Activated T-helper 2 cell treated with anti-CD3 and anti-CD28 coated beads, Interferon-gamma antibody, Interleukin-2, Interleukin-4, amounts not matched to agents 10 μg/mL and 5 μg/mL and 100 μg/mL, durations not matched to agents 14 hours and 24 hours and 36 hours (primary cell): ENCODE measurements around the gene RBAK. TPM values are rescaled to one million over a fixed set of nuclear protein-coding genes. Genes with fewer than 3 reads are reported as not detected.
"Not testable (repeated sequence)": the region's sequence is repeated elsewhere in the genome, so short reads cannot be mapped to it uniquely, and the experiment has no call there.

ENCODE experiments used
- DNase-seq: peaks from one replicate; pipeline ENCODE4 v3.0.0; 2021; ENCODE audit warnings: low spot score
- H3K27ac Mint-ChIP-seq: one replicate; pipeline ENCODE4 v1.8.0; 2021; ENCODE audit warnings: mixed read lengths
- H3K27me3 Mint-ChIP-seq: one replicate; pipeline ENCODE4 v1.8.0; 2021; ENCODE audit warnings: low read depth, mixed read lengths
- H3K36me3 Mint-ChIP-seq: one replicate; pipeline ENCODE4 v1.8.0; 2021; ENCODE audit warnings: low read depth, mixed read lengths
- H3K4me1 Mint-ChIP-seq: one replicate; pipeline ENCODE4 v1.8.0; 2021; ENCODE audit warnings: low read depth, mixed read lengths
- H3K4me3 Mint-ChIP-seq: one replicate; pipeline ENCODE4 v1.8.0; 2021; ENCODE audit warnings: low read depth, mild to moderate bottlenecking, moderate library complexity, mixed read lengths
- H3K9me3 Mint-ChIP-seq: one replicate; pipeline ENCODE4 v1.8.0; 2021; ENCODE audit warnings: mixed read lengths
- intact Hi-C: fragments of 100-400 bp; cut with micrococcal nuclease; formaldehyde crosslinking; loops from one replicate; pipeline ENCODE4 v1.15.1; 2023
- total RNA-seq: library from RNA; stranded (reverse); gene quantifications from 2 replicates; pipeline ENCODE4 v1.2.3, GENCODE V29; 2022

Gene RBAK
- total RNA-seq = 14.1 and 15.4 TPM in 2 replicates

DNA sequence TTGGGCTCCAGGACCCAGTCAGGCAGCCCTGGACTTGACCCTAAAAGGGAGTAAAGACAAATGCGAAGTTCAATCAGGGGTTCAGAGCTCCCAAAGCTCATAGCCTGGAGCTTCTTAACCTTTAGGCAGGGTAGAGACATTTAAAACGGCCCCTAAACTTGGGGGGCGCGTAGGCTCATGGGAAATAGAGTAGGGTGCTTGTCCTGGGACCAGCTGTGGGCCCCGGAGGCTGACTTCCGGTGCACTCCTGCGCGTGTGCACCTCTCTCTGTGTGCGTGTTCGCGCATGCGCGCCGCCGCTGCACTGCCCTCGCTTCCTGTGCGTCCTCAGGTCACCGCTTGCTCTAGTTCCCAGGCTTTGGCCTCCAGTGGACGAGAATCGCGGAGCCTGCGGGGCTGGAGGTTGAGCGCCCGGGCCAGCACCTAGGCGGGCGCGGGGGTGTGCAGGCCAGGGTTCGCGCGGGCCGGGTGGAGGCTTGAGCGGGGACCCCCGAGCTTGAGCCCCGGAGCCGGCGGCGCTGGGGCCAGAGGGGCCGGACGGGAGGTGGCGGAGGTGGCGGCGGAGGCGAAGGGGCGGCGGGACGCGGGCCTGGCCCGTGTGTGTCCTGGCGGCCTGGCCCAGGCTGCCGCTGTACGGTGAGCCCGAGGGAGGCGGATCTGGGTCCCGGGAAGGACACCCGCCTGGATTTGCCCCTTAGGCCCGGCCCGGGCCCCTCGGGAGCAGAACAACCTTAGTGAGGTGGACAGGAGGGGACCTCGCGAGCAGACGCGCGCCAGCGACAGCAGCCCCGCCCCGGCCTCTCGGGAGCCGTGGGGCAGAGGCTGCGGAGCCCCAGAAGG, at the start of gene RBAK:
Gene RBAK (plus strand): TSS at position 303 of the 839 bp plus-strand sequence. CDS start 2,217 bp downstream, outside the sequence.
- peak; percentile 88 for DNase-seq
- H3K4me1 Mint-ChIP-seq = peaks cover 20% of the 10 kb centered on the region
- peaks cover 18% of the 10 kb centered on the region for H3K9me3 Mint-ChIP-seq
- H3K27me3 Mint-ChIP-seq = no peaks in the 10 kb centered on the region
- intact Hi-C loops = loop anchor here (5.0 to 10.0 kb wide), 2 partner anchors 73 to 149 kb away; partner anchors contain the start of gene WIPI2
- peak within 1 kb of the TSS; percentile 95 for H3K4me3 Mint-ChIP-seq
- H3K27ac Mint-ChIP-seq = peak within 1 kb of the TSS; percentile 86
- peaks cover 62% of the 10 kb centered on the region for H3K36me3 Mint-ChIP-seq

DNA sequence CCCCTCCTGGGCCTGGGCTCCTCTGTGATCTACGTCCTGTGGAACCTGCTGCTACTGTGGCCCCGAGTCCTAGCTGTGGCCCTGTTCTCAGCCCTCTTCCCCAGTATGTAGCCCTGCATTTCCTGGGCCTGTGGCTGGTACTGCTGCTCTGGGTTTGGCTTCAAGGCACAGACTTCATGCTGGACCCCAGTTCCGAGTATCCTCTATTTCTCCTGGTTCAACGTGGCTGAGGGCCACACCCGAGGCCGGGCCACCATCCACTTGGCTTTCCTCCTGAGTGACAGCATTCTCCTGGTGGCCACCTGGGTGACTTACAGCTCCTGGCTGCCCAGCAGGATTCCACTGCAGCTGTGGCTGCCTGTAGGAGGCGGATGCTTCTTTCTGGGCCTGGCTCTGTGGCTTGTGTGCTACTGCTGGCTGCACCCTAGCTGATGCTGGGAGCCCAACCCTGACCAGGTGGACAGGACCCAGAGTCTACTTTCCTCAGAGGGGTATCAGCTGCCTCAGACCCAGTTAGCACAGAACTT, 48.9 kb upstream of the RBAK start:
- Mint-ChIP-seq H3K27ac (no peak overlapping the region), H3K27me3 (no peaks in the 10 kb centered on the region), H3K4me1 (peaks cover 5% of the 10 kb centered on the region), H3K4me3 (no peak overlapping the region), H3K36me3 (peaks cover 52% of the 10 kb centered on the region), H3K9me3 (no peaks in the 10 kb centered on the region)
- DNase-seq = no peak
- intact Hi-C loops = no loop called here

DNA sequence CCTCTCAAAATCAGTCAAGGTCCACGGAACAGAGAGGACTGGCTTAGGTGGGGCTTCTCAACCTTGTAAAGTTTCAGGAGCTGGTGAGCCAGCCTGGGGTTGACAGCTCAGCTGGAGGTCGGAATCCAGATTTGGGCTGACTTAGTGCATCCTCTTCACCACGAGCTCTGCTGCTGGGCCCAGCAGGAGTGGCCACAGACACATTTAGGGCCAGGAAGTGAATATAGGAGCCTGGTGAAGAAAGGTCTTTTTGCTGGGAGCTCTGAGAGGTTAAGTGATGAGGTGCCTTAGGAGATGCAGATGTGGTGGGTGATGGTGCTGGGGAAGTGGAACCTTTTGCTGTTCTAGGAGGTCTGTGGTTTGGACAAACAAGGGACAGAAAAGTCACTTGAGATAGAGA, 47.4 kb upstream of the RBAK start:
- Mint-ChIP-seq H3K4me1 (peaks cover 5% of the 10 kb centered on the region), H3K36me3 (peaks cover 54% of the 10 kb centered on the region), H3K4me3 (no peak overlapping the region), H3K9me3 (no peaks in the 10 kb centered on the region), H3K27me3 (no peaks in the 10 kb centered on the region), H3K27ac (no peak overlapping the region)
- intact Hi-C loops = no loop called here
- no peak for DNase-seq

DNA sequence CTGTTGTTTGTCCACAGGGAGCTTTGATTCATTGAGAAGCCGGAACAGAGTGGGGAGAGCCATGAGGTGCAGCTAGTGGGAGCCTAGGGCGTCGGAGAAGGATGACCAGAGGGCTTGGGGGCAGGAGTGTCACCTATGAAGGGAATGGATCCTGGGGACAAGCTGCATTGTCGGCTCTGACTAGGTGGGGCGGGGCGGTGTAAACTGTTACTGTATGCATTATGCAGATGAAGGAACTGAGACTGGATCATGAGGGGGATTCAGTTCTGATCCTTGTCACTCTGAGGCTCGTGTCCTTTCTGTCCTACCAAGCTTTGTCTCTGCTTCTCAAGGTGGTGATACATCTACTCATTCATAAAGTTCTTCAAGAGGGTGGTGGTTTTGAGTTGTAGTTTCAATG, 46.8 kb upstream of the RBAK start:
- intact Hi-C loops = no loop called here
- H3K9me3 Mint-ChIP-seq = no peaks in the 10 kb centered on the region
- no peak for DNase-seq
- no peaks in the 10 kb centered on the region for H3K27me3 Mint-ChIP-seq
- H3K36me3 Mint-ChIP-seq = peaks cover 53% of the 10 kb centered on the region
- H3K27ac Mint-ChIP-seq = no peak overlapping the region
- H3K4me3 Mint-ChIP-seq = no peak overlapping the region
- peaks cover 5% of the 10 kb centered on the region for H3K4me1 Mint-ChIP-seq

DNA sequence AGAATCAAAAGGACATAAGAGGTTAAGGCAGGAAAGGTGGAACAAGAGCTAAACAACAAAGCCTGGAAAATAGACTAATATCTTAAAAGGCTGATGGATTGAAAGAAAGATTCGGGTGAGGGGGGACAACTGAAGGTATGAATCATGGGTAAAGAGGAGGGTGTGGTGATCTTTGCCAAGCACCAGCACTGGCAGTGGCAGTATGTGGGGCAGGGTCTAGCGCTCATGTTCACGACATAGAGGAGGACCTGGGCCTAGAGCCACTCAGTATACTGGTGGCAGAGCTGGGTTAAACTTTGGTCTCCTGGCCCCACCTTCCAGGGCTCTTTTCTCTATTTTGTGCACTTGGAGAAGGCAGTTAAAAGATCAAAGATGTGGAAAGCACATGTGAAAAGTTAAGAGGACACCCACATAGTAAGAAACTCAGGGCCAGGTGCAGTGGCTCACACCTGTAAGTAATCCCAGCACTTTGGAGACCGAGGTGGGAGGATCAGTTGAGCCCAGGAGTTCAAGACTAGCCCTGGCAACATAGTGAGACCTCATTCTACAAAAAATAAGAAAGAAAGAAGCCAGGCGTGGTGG, 46.2 kb upstream of the RBAK start:
- intact Hi-C loops = no loop called here
- Mint-ChIP-seq H3K27ac (no peak overlapping the region), H3K4me3 (no peak overlapping the region), H3K27me3 (no peaks in the 10 kb centered on the region), H3K9me3 (no peaks in the 10 kb centered on the region), H3K36me3 (peaks cover 54% of the 10 kb centered on the region), H3K4me1 (peaks cover 5% of the 10 kb centered on the region)
- DNase-seq = no peak

DNA sequence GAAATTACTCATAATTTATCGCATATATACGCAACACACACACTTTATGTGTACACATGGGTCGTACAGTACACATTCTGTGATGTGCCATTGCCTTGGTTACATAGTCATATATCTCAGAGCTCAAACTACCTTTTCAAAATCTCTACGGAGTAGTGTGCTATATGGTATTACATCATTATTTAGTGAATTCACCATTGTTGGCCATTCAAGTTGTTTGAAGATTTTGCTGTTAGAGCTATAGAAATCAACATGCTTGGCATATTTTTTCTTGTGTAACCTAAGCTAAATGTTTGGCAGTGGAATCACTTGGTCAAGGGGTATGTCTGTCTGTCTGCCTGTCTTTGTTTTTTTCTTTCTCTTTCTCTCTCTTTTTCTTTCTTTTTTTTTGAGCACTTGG, 44.7 kb upstream of the RBAK start:
- no peak overlapping the region for H3K4me3 Mint-ChIP-seq
- H3K36me3 Mint-ChIP-seq = peaks cover 63% of the 10 kb centered on the region
- intact Hi-C loops = no loop called here
- peaks cover 9% of the 10 kb centered on the region for H3K4me1 Mint-ChIP-seq
- no peak for DNase-seq
- no peaks in the 10 kb centered on the region for H3K27me3 Mint-ChIP-seq
- no peaks in the 10 kb centered on the region for H3K9me3 Mint-ChIP-seq
- no peak overlapping the region for H3K27ac Mint-ChIP-seq

DNA sequence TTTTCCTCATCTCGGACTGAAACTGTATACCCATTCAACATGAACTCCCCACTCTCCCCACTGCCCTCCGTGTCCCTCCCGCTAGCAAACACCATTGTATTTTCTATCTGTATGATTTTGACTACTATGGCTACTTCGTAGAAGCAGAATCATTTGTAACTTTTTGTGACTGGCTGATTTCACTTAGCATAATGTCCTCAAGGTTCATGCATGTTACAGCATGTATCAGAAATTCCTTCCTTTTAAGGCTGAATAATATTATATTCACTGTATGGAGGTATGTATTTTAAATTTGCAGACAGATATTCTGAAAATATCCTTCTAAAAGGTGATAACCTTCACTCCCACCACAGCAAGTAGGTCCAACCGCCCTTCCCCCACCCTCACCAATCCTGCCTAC, 43.7 kb upstream of the RBAK start:
- Mint-ChIP-seq H3K4me1 (peaks cover 9% of the 10 kb centered on the region), H3K27me3 (no peaks in the 10 kb centered on the region), H3K36me3 (peaks cover 60% of the 10 kb centered on the region), H3K4me3 (no peak overlapping the region), H3K27ac (no peak overlapping the region), H3K9me3 (no peaks in the 10 kb centered on the region)
- intact Hi-C loops = no loop called here
- DNase-seq = no peak

DNA sequence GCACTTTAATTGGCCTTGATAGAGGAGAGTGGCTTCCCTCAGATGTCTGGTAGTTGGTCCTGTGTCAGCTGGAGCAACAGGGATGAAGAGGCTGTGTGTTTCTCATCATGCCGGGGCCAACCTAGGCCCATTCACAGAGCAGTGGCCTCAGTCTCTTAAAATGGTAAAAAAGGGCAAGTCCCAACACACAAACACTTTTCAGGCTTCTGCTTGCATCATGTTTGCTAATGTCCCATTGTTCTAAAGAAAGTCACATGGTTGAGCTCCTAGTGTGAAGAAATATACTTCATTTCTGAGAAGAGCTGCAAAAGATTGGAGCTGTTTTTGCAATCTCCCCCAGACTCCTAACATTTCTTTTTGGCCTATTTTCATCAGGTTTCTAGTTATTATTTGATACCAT, 40.6 kb upstream of the RBAK start:
- intact Hi-C loops = no loop called here
- H3K9me3 Mint-ChIP-seq = peaks cover 11% of the 10 kb centered on the region
- H3K4me1 Mint-ChIP-seq = peaks cover 4% of the 10 kb centered on the region
- DNase-seq = no peak
- no peaks in the 10 kb centered on the region for H3K27me3 Mint-ChIP-seq
- H3K36me3 Mint-ChIP-seq = peaks cover 68% of the 10 kb centered on the region
- H3K27ac Mint-ChIP-seq = no peak overlapping the region
- H3K4me3 Mint-ChIP-seq = no peak overlapping the region

DNA sequence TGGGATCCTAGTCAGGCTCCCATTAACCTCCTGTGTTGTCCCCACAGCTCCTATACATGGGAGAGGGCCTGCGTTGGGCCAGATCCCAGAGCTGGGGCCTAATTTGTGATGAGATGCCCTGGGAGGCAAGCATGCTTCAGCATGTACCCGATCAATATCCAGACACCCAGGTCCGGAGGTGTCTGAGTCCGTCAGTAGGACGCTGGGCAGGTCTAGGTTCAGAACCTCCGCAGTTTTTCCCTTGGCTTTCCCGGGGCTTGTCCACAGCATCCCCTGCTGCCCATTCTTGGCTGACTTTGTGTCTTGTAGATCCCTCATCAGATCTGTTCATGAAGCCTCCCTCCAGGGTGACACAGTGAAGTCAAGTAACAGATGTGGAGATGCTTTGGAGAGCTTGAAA, 32.7 kb upstream of the RBAK start:
- Mint-ChIP-seq H3K4me3 (no peak overlapping the region), H3K36me3 (peaks cover 44% of the 10 kb centered on the region), H3K27ac (no peak overlapping the region), H3K4me1 (no peaks in the 10 kb centered on the region), H3K27me3 (no peaks in the 10 kb centered on the region), H3K9me3 (peaks cover 15% of the 10 kb centered on the region)
- DNase-seq = no peak
- intact Hi-C loops = no loop called here

DNA sequence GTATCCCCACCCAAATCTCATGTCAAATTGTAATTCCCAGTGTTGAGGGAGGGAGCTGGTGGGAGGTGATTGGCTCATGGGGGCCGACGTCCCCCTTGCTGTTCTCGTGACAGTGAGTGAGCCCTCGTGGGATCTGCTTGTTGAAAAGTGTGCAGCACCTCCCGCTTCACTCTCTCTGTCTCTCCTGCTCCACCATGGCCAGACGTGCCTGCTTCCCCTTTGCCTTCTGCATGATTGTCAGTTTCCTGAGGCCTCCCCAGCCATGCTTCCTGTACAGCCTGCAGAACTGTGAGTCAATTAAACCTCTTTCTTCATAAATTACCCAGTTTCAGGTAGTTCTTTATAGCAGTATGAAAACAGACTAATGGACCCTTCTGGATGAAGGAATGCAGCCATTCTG, 29.7 kb upstream of the RBAK start:
- H3K27me3 Mint-ChIP-seq, H3K9me3 Mint-ChIP-seq, H3K4me1 Mint-ChIP-seq, H3K27ac Mint-ChIP-seq, intact Hi-C loops, DNase-seq, H3K4me3 Mint-ChIP-seq: not testable (repeated sequence)
- H3K36me3 Mint-ChIP-seq = peaks cover 34% of the 10 kb centered on the region

DNA sequence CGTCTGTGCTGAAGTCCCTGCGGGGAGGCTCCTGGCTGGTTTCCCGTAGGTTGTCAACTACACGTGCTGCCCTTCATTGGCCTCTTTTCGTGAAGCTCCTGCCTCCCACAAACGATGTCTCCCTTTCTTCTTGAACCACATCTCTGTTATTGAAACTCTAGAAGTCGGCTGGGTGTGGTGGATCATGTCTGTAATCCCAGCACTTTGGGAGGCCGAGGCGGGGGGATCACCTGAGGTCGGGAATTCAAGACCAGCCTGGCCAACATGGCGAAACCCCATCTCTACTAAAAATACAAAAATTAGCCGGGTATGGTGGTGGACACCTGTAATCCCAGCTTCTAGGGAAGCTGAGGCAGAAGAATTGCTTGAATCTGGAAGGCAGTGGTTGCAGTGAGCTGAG, 28.0 kb upstream of the RBAK start:
- Mint-ChIP-seq H3K36me3 (peaks cover 35% of the 10 kb centered on the region), H3K9me3 (peaks cover 18% of the 10 kb centered on the region)
- intact Hi-C loops, H3K4me3 Mint-ChIP-seq, H3K27me3 Mint-ChIP-seq, H3K27ac Mint-ChIP-seq, DNase-seq, H3K4me1 Mint-ChIP-seq: not testable (repeated sequence)

DNA sequence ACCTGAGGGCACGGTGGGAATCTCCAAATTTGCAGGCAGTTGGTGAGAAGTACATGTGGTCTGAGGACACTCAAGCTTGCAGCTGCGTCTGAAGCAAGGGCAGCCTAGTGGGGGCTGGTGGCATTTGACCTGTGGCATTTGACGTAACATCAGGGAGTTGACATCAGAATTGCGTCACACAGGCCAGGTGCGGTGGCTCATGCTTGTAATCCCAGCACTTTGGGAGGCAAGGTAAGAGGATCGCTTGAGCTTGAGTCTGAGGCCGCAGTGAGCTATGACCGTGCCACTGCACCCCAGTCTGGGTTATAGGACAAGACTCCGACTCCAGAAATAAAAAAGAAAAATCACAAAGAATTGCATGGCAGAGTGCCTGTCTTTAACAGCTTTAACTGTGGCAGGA, 25.6 kb upstream of the RBAK start:
- no peak overlapping the region for H3K4me3 Mint-ChIP-seq
- no peak for DNase-seq
- no peaks in the 10 kb centered on the region for H3K4me1 Mint-ChIP-seq
- H3K9me3 Mint-ChIP-seq = peaks cover 18% of the 10 kb centered on the region
- H3K36me3 Mint-ChIP-seq = peaks cover 52% of the 10 kb centered on the region
- intact Hi-C loops = no loop called here
- no peak overlapping the region for H3K27ac Mint-ChIP-seq
- no peaks in the 10 kb centered on the region for H3K27me3 Mint-ChIP-seq

DNA sequence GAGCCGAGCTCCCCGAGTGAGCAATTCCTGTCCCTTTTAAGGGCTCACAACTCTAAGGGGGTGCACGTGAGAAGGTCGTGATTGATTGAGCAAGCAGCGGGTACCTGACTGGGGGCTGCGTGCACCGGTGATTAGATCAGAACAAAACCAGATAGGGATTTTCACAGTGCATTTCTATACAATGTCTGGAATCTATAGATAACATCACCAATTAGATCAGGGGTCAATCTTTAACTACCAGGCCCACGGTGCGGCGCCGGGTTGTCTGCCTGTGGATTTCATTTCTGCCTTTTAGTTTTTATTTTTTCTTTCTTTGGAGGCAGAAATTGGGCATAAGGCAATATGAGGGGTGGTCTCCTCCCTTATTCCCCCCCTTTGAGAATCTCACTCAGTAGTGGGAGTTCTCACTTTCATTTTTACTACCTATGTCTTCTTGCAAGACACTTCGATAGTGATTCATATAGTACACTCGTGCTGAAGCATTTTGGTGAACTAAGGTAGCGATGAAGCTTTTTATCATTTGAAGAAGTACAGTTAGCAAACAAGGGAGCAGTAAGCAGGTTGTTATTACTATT, 24.6 kb upstream of the RBAK start:
- H3K27me3 Mint-ChIP-seq, H3K4me1 Mint-ChIP-seq, H3K27ac Mint-ChIP-seq, intact Hi-C loops, H3K4me3 Mint-ChIP-seq, DNase-seq: not testable (repeated sequence)
- peaks cover 18% of the 10 kb centered on the region for H3K9me3 Mint-ChIP-seq
- peaks cover 57% of the 10 kb centered on the region for H3K36me3 Mint-ChIP-seq
